SK-N-SH (cell line): ENCODE measurements around the gene OR51E1. TPM values are rescaled to one million over a fixed set of nuclear protein-coding genes. Genes with fewer than 3 reads are reported as not detected.

Experiments used
- CTCF ChIA-PET: fragments of 300-600, 350-600 bp; formaldehyde crosslinking; extraction: SDS; loops from one replicate; lab custom pipeline; 2021; lab: Yijun Ruan, JAX
- POLR2A ChIA-PET: fragments of 350-600 bp; sonication (Branson Sonifier 250); formaldehyde crosslinking; extraction: SDS; loops from one replicate; lab custom pipeline; 2020; ENCODE audit warnings: antibody characterized with exemption, inconsistent platforms; lab: Yijun Ruan, JAX
- DNase-seq: peaks from one replicate; pipeline ENCODE4 v3.0.0; 2012
- H2AFZ ChIP-seq: fragments of 200-600 bp; sonication (generic); 2 replicates; pipeline ENCODE4 v1.8.1; 2016; ENCODE audit warnings: antibody characterized with exemption, mild to moderate bottlenecking, low read depth
- H3F3A ChIP-seq: fragments of 200-600 bp; sonication (generic); replicated peaks from 2 replicates; pipeline ENCODE3; 2016; ENCODE audit warnings: antibody characterized with exemption, mild to moderate bottlenecking; ENCODE audit not compliant: insufficient read depth
- H3K27ac ChIP-seq, 2 experiments: fragments of 200-500 bp in 1 of 2; fragments of 200-600 bp in 1 of 2; sonication (Bioruptor generic) in 1 of 2; sonication (generic), shearing (Covaris generic) in 1 of 2; 2 replicates each; pipeline versions ENCODE4 v1.5.1 to v1.6.1; 2014 to 2016; ENCODE audit warnings: low read depth in 2 of 2, inconsistent platforms in 1 of 2, low read length in 1 of 2, mild to moderate bottlenecking in 1 of 2, mixed read lengths in 1 of 2
- H3K27me3 ChIP-seq: fragments of 200-600 bp; sonication (generic), shearing (Covaris generic); 2 replicates; pipeline ENCODE4 v1.6.1; 2016; ENCODE audit warnings: mixed run types; ENCODE audit not compliant: insufficient read depth
- H3K36me3 ChIP-seq, 2 experiments: fragments of 200-500 bp in 1 of 2; fragments of 200-600 bp in 1 of 2; sonication (Bioruptor generic) in 1 of 2; sonication (generic) in 1 of 2; replicated peaks in 1 of 2; 2 replicates each; pipeline versions ENCODE3 to v1.5.1; 2014 to 2016; ENCODE audit warnings: low read length in 1 of 2, mild to moderate bottlenecking in 1 of 2; ENCODE audit not compliant: insufficient read depth in 2 of 2, control insufficient read depth in 1 of 2
- H3K4me1 ChIP-seq, 2 experiments: fragments of 200-500 bp in 1 of 2; fragments of 200-600 bp in 1 of 2; sonication (Bioruptor generic) in 1 of 2; sonication (generic), shearing (Covaris generic) in 1 of 2; 2 replicates each; pipeline versions ENCODE4 v1.5.1 to v1.6.1; 2014 to 2016; ENCODE audit warnings: low read depth in 1 of 2, low read length in 1 of 2, mixed run types in 1 of 2; ENCODE audit not compliant: insufficient read depth in 2 of 2, control insufficient read depth in 1 of 2
- H3K4me2 ChIP-seq: fragments of 200-600 bp; sonication (generic), shearing (Covaris generic); 2 replicates; pipeline ENCODE4 v1.6.1; 2017; ENCODE audit warnings: mixed run types
- H3K4me3 ChIP-seq, 2 experiments: fragments of 200-500 bp in 1 of 2; fragments of 200-600 bp in 1 of 2; sonication (Bioruptor generic) in 1 of 2; sonication (generic), shearing (Covaris generic) in 1 of 2; 2 replicates each; pipeline versions ENCODE4 v1.5.1 to v1.8.1; 2014 to 2016; ENCODE audit warnings: low read depth in 2 of 2, inconsistent platforms in 1 of 2, low read length in 1 of 2, mild to moderate bottlenecking in 1 of 2, mixed read lengths in 1 of 2, moderate library complexity in 1 of 2
- H3K79me2 ChIP-seq: fragments of 200-600 bp; sonication (generic); 2 replicates; pipeline ENCODE4 v1.8.1; 2017; ENCODE audit warnings: mild to moderate bottlenecking; ENCODE audit not compliant: insufficient read depth
- H3K9ac ChIP-seq: fragments of 200-600 bp; sonication (generic); 2 replicates; pipeline ENCODE4 v1.6.1; 2017; ENCODE audit warnings: mixed run types
- H3K9me2 ChIP-seq: fragments of 200-600 bp; sonication (generic); 2 replicates; pipeline ENCODE4 v1.6.1; 2017; ENCODE audit warnings: mixed run types
- H3K9me3 ChIP-seq: fragments of 200-600 bp; sonication (generic); 2 replicates; pipeline ENCODE4 v1.6.1; 2017; ENCODE audit warnings: mixed run types, mild to moderate bottlenecking, moderate library complexity
- H4K20me1 ChIP-seq: fragments of 200-600 bp; sonication (generic); 2 replicates; pipeline ENCODE4 v1.6.1; 2017; ENCODE audit warnings: mild to moderate bottlenecking, mixed run types; ENCODE audit not compliant: insufficient read depth
- CTCF ChIP-seq: fragments of 200-600 bp; sonication (generic); IDR thresholded peaks from 2 replicates; pipeline ENCODE4 v1.6.1; 2017; ENCODE audit warnings: antibody characterized with exemption, mild to moderate bottlenecking, moderate library complexity
- ELF1 ChIP-seq: IDR thresholded peaks from 2 replicates; pipeline ENCODE4 v1.4.0; 2012
- EP300 ChIP-seq, 2 experiments: IDR thresholded peaks; 2 replicates each; pipeline versions ENCODE4 v1.4.0 to v1.6.1; 2012; ENCODE audit warnings: borderline replicate concordance in 1 of 2, low read depth in 1 of 2, low read length in 1 of 2
- EZH2phosphoT487 ChIP-seq: fragments of 200-600 bp; sonication (generic); IDR thresholded peaks from 2 replicates; pipeline ENCODE4 v1.6.1; 2017; ENCODE audit warnings: low read depth, mixed run types, mild to moderate bottlenecking, antibody characterized with exemption, moderate library complexity, borderline replicate concordance
- FOSL2 ChIP-seq: IDR thresholded peaks from 2 replicates; pipeline ENCODE4 v1.4.0; 2012; ENCODE audit warnings: low read depth, mild to moderate bottlenecking, moderate library complexity, borderline replicate concordance
- FOXJ3 ChIP-seq: sonication (generic); formaldehyde crosslinking; IDR thresholded peaks from 2 replicates; pipeline ENCODE4 v1.5.1; 2020; ENCODE audit warnings: mild to moderate bottlenecking, missing genetic modification reagents
- FOXM1 ChIP-seq: IDR thresholded peaks from 2 replicates; pipeline ENCODE4 v1.4.0; 2012; ENCODE audit warnings: low read depth, mild to moderate bottlenecking
- GABPA ChIP-seq: IDR thresholded peaks from 2 replicates; pipeline ENCODE4 v1.4.0; 2012; ENCODE audit warnings: low read depth, mild to moderate bottlenecking
- JUND ChIP-seq: IDR thresholded peaks from 2 replicates; pipeline ENCODE4 v1.4.0; 2012
- MAX ChIP-seq: IDR thresholded peaks from 2 replicates; pipeline ENCODE4 v1.4.0; 2012; ENCODE audit warnings: low read depth
- MXI1 ChIP-seq: IDR thresholded peaks from 2 replicates; pipeline ENCODE4 v1.6.1; 2012; ENCODE audit warnings: mild to moderate bottlenecking, low read depth, low read length, improper control_type of control experiment
- NRF1 ChIP-seq: IDR thresholded peaks from 2 replicates; pipeline ENCODE4 v1.6.1; 2012; ENCODE audit warnings: low read depth, mild to moderate bottlenecking, low read length
- POLR2AphosphoS5 ChIP-seq: IDR thresholded peaks from 2 replicates; pipeline ENCODE4 v1.6.1; 2012; ENCODE audit warnings: low read depth, low read length
- RAD21 ChIP-seq: IDR thresholded peaks from 2 replicates; pipeline ENCODE4 v1.6.1; 2012; ENCODE audit warnings: mild to moderate bottlenecking, low read length
- RCOR1 ChIP-seq: fragments of 150-350 bp; IDR thresholded peaks from 2 replicates; pipeline ENCODE4 v1.6.1; 2017; ENCODE audit warnings: antibody characterized with exemption, low read length
- RFX5 ChIP-seq: IDR thresholded peaks from 2 replicates; pipeline ENCODE4 v1.6.1; 2012; ENCODE audit warnings: mild to moderate bottlenecking, improper control_type of control experiment, low read length
- SIN3A ChIP-seq: IDR thresholded peaks from 2 replicates; pipeline ENCODE4 v1.6.1; 2012; ENCODE audit warnings: low read depth, mild to moderate bottlenecking, low read length, moderate library complexity, borderline replicate concordance
- TCF12 ChIP-seq: IDR thresholded peaks from 2 replicates; pipeline ENCODE4 v1.4.0; 2012
- USF1 ChIP-seq: IDR thresholded peaks from 2 replicates; pipeline ENCODE4 v1.4.0; 2012; ENCODE audit warnings: low read depth, borderline replicate concordance
- WGBS: methylation state at CpG from one replicate; pipeline ENCODE4 v1.1.6; 2017; ENCODE audit warnings: low lambda C conversion rate; 5-methylcytosine and 5-hydroxymethylcytosine counted together
- polyA plus RNA-seq, 3 experiments: library from polyadenylated mRNA; depleted of rRNA; stranded (reverse); fragments of >200 nt; gene quantifications; 2 replicates each; pipeline ENCODE4 v1.2.3, GENCODE V29; 2012
- TF ChIP-seq, protein P1 (sequence below): IDR thresholded peaks from 2 replicates; pipeline ENCODE4 v1.6.1; 2012; ENCODE audit warnings: mild to moderate bottlenecking, low read depth, low read length, moderate library complexity
- TF ChIP-seq, protein P2 (sequence below): IDR thresholded peaks from 2 replicates; pipeline ENCODE4 v1.4.0; 2012; ENCODE audit warnings: low read depth, borderline replicate concordance
- TF ChIP-seq, protein P3 (sequence below): IDR thresholded peaks from 2 replicates; pipeline ENCODE4; 2012
- TF ChIP-seq, protein P4 (sequence below): fragments of 150-350 bp; IDR thresholded peaks from 2 replicates; pipeline ENCODE4 v1.6.1; 2017; ENCODE audit warnings: antibody characterized with exemption, low read length, low read depth, borderline replicate concordance

Gene OR51E1
- polyA plus RNA-seq, 1 of the 3 experiments (the other 2 are of a cell fraction): not detected

GRCh38 chr11:4636962-4637661, 6.7 kb upstream of the OR51E1 start, which contains the start of gene OR51D1:
TSS of gene OR51D1 (plus strand) at chr11:4637477. CDS start at chr11:4639791, 2,314 bp downstream.
- Histone ChIP-seq H3K9ac (no peak within 1 kb of the TSS), H3K4me2 (no peak within 1 kb of the TSS), H3K9me2 (no peaks in the 10 kb centered on the region), H3K36me3 (no peaks in the 10 kb centered on the region), H3K4me1 (no peaks in the 10 kb centered on the region; a peak in 1 of 4 replicates), H3F3A (no peaks in the 10 kb centered on the region), H3K9me3 (no peaks in the 10 kb centered on the region), H3K27me3 (peaks cover 24% of the 10 kb centered on the region), H2AFZ (no peak within 1 kb of the TSS), H3K79me2 (no peaks in the 10 kb centered on the region), H3K27ac (no peak within 1 kb of the TSS), H4K20me1 (no peaks in the 10 kb centered on the region), H3K4me3 (peak within 1 kb of the TSS in 1 of 2 experiments; percentile 50; a peak in 1 of 4 replicates)
- 10% methylated on average over 13 of the region's 21 CpGs for WGBS
- ChIA-PET CTCF (interaction anchor here (0.6 to 2.9 kb wide), 37 partner anchors 10 to 1726 kb away, joined by 3 to 44 read pairs (median 4); partner anchors contain the start of gene MMP26), POLR2A (no interaction called here)
- DNase-seq: peak; percentile 64
- TF ChIP-seq CTCF: peak; percentile 81
- no peak for TF ChIP-seq RCOR1
- no peak for TF ChIP-seq TCF12
- TF ChIP-seq, protein P1, sequence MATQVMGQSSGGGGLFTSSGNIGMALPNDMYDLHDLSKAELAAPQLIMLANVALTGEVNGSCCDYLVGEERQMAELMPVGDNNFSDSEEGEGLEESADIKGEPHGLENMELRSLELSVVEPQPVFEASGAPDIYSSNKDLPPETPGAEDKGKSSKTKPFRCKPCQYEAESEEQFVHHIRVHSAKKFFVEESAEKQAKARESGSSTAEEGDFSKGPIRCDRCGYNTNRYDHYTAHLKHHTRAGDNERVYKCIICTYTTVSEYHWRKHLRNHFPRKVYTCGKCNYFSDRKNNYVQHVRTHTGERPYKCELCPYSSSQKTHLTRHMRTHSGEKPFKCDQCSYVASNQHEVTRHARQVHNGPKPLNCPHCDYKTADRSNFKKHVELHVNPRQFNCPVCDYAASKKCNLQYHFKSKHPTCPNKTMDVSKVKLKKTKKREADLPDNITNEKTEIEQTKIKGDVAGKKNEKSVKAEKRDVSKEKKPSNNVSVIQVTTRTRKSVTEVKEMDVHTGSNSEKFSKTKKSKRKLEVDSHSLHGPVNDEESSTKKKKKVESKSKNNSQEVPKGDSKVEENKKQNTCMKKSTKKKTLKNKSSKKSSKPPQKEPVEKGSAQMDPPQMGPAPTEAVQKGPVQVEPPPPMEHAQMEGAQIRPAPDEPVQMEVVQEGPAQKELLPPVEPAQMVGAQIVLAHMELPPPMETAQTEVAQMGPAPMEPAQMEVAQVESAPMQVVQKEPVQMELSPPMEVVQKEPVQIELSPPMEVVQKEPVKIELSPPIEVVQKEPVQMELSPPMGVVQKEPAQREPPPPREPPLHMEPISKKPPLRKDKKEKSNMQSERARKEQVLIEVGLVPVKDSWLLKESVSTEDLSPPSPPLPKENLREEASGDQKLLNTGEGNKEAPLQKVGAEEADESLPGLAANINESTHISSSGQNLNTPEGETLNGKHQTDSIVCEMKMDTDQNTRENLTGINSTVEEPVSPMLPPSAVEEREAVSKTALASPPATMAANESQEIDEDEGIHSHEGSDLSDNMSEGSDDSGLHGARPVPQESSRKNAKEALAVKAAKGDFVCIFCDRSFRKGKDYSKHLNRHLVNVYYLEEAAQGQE: no peak
- TF ChIP-seq, protein P2, sequence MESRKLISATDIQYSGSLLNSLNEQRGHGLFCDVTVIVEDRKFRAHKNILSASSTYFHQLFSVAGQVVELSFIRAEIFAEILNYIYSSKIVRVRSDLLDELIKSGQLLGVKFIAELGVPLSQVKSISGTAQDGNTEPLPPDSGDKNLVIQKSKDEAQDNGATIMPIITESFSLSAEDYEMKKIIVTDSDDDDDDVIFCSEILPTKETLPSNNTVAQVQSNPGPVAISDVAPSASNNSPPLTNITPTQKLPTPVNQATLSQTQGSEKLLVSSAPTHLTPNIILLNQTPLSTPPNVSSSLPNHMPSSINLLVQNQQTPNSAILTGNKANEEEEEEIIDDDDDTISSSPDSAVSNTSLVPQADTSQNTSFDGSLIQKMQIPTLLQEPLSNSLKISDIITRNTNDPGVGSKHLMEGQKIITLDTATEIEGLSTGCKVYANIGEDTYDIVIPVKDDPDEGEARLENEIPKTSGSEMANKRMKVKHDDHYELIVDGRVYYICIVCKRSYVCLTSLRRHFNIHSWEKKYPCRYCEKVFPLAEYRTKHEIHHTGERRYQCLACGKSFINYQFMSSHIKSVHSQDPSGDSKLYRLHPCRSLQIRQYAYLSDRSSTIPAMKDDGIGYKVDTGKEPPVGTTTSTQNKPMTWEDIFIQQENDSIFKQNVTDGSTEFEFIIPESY: no peak
- no peak for TF ChIP-seq JUND
- TF ChIP-seq MXI1: no peak
- TF ChIP-seq FOSL2: no peak
- TF ChIP-seq FOXM1: no peak
- TF ChIP-seq SIN3A: no peak
- no peak for TF ChIP-seq FOXJ3
- no peak for TF ChIP-seq USF1
- no peak for TF ChIP-seq EZH2phosphoT487
- TF ChIP-seq RFX5: no peak
- no peak for TF ChIP-seq EP300 (IDR thresholded peaks at IDR 0.05; ENCODE audit: borderline replicate concordance in 1 of 2, low read depth in 1 of 2, low read length in 1 of 2)
- TF ChIP-seq GABPA: no peak
- TF ChIP-seq, protein P3, sequence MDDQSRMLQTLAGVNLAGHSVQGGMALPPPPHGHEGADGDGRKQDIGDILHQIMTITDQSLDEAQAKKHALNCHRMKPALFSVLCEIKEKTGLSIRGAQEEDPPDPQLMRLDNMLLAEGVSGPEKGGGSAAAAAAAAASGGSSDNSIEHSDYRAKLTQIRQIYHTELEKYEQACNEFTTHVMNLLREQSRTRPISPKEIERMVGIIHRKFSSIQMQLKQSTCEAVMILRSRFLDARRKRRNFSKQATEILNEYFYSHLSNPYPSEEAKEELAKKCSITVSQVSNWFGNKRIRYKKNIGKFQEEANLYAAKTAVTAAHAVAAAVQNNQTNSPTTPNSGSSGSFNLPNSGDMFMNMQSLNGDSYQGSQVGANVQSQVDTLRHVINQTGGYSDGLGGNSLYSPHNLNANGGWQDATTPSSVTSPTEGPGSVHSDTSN: no peak
- TF ChIP-seq NRF1: 0 out of 2 replicates have a peak, but pooled peaks have one; percentile 7
- TF ChIP-seq, protein P4, sequence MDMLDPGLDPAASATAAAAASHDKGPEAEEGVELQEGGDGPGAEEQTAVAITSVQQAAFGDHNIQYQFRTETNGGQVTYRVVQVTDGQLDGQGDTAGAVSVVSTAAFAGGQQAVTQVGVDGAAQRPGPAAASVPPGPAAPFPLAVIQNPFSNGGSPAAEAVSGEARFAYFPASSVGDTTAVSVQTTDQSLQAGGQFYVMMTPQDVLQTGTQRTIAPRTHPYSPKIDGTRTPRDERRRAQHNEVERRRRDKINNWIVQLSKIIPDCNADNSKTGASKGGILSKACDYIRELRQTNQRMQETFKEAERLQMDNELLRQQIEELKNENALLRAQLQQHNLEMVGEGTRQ: no peak
- TF ChIP-seq MAX: no peak
- TF ChIP-seq ELF1: no peak
- TF ChIP-seq RAD21: peak; percentile 75
- no peak for TF ChIP-seq POLR2AphosphoS5
